ENCODE data around the gene EXD3.

EXD3 gene

GRCh38 chr9:137308057-137308619 lies 114.8 kb downstream of the EXD3 start:
- POLR2A ChIA-PET (ENCODE audit: low non-redundant PET), result no interaction called here
- H3K27ac ChIP-seq, result no peak overlapping the region
- CTCF ChIA-PET, result interaction anchor here (0.5 kb wide), 1 partner anchor 77 kb away, joined by 3 read pairs; no protein-coding TSS in a partner anchor
- no peak for DNase-seq (ENCODE audit: low spot score)
- TF ChIP-seq CTCF (conservative IDR thresholded peaks at IDR 0.05; ENCODE audit: low read depth), result no peak

GRCh38 chr9:137307255-137308056 lies 115.5 kb downstream of the EXD3 start:
- DNase-seq (ENCODE audit: low spot score), result no peak
- TF ChIP-seq CTCF (conservative IDR thresholded peaks at IDR 0.05; ENCODE audit: low read depth), result no peak
- H3K27ac ChIP-seq, result peak overlapping the region; percentile 92
- ChIA-PET POLR2A (ENCODE audit: low non-redundant PET) (no interaction called here), CTCF (interaction anchor here (0.5 kb wide), 1 partner anchor 77 kb away, joined by 3 read pairs; no protein-coding TSS in a partner anchor)

- ChIA-PET POLR2A (ENCODE audit: low non-redundant PET) (no interaction called here), CTCF (interaction anchor here (1.0 kb wide), 1 partner anchor 139 kb away, joined by 4 read pairs; no protein-coding TSS in a partner anchor)
- peak overlapping the region; percentile 92 for H3K27ac ChIP-seq
- DNase-seq (ENCODE audit: low spot score), result no peak
- no peak for TF ChIP-seq CTCF (conservative IDR thresholded peaks at IDR 0.05; ENCODE audit: low read depth)
Observed at GRCh38 chr9:137306850-137307254, 116.1 kb downstream of the EXD3 start.

GRCh38 chr9:137306066-137306849 lies 116.7 kb downstream of the EXD3 start:
- CTCF ChIA-PET, result interaction anchor here (1.0 kb wide), 1 partner anchor 139 kb away, joined by 4 read pairs; no protein-coding TSS in a partner anchor

GRCh38 chr9:137305798-137306065 lies 117.2 kb downstream of the EXD3 start:
- POLR2A ChIA-PET (ENCODE audit: low non-redundant PET), result no interaction called here
- no peak for DNase-seq (ENCODE audit: low spot score)
- CTCF ChIA-PET, result interaction anchor here (1.0 kb wide), 1 partner anchor 140 kb away, joined by 4 read pairs; no protein-coding TSS in a partner anchor
- TF ChIP-seq CTCF (conservative IDR thresholded peaks at IDR 0.05; ENCODE audit: low read depth), result no peak
- H3K27ac ChIP-seq, result peak overlapping the region; percentile 92

More at GRCh38 chr9:137306066-137306849, 116.7 kb downstream of the EXD3 start:
- TF ChIP-seq CTCF (conservative IDR thresholded peaks at IDR 0.05; ENCODE audit: low read depth), result no peak
- POLR2A ChIA-PET (ENCODE audit: low non-redundant PET), result no interaction called here
- peak overlapping the region; percentile 92 for H3K27ac ChIP-seq
- DNase-seq (ENCODE audit: low spot score), result no peak

All from RWPE1 (cell line).